ENCODE measurements around the gene CEBPA.

DNA sequence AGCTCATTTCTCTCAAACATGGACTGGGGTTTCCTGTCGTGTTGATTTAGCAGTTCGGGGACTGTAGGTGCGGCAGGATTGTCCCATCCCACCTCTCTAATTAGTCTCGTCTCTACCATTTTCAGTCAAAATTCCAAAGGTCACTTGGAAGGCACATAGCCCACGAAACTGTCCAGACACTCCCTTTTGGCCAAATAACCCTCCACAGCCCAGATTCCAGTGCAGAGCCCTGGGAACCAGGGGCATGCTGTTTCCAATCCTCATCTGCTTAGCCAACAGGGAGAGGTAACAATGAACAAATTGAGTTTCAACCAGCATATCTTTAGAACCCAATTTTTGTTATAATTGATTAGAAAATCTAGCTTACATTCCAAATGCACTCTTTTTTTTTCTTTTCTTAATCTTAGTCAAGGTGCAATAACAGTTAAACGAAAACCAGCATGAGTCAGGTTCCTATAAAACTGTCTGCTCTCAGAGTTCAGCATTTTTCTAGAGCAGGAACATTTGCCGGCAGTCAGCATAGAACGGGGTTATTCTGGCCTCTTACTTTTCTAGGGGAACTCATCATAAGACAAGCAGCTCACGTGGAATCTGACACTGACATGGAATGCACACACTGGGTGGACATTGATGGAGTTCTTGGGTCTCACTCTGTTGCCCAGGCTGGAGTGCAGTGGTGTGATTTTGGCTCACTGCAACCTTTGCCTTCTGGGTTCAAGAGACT lies 14.4 kb upstream of the CEBPA start:
- TF ChIP-seq POLR2A (IDR thresholded peaks at IDR 0.05; ENCODE audit: low read depth) (no peak), POLR2AphosphoS5 (IDR thresholded peaks at IDR 0.05) (no peak)
- TF ChIP-seq, protein P1, sequence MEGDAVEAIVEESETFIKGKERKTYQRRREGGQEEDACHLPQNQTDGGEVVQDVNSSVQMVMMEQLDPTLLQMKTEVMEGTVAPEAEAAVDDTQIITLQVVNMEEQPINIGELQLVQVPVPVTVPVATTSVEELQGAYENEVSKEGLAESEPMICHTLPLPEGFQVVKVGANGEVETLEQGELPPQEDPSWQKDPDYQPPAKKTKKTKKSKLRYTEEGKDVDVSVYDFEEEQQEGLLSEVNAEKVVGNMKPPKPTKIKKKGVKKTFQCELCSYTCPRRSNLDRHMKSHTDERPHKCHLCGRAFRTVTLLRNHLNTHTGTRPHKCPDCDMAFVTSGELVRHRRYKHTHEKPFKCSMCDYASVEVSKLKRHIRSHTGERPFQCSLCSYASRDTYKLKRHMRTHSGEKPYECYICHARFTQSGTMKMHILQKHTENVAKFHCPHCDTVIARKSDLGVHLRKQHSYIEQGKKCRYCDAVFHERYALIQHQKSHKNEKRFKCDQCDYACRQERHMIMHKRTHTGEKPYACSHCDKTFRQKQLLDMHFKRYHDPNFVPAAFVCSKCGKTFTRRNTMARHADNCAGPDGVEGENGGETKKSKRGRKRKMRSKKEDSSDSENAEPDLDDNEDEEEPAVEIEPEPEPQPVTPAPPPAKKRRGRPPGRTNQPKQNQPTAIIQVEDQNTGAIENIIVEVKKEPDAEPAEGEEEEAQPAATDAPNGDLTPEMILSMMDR (IDR thresholded peaks at IDR 0.05), result no peak

Measured in esophagus muscularis mucosa (tissue), 3 donors.